Activated naive CD4-positive, alpha-beta T cell treated with anti-CD3 and anti-CD28 coated beads, Interleukin-2, amount 10 ng/mL, durations not matched to agents 7 days and 5 days (primary cell): ENCODE results near the gene TMEM19.

ENCODE experiments used
- CTCF ChIA-PET: fragments of 350-600 bp; sonication (Branson Sonifier 250); formaldehyde crosslinking; loops from one replicate; lab custom pipeline; 2021; ENCODE audit warnings: antibody characterized with exemption; lab: Charles Lee
- DNase-seq: peaks from one replicate; pipeline ENCODE4 v3.0.0-alpha.2; 2020
- H3K27ac Mint-ChIP-seq: one replicate; pipeline ENCODE4 v1.8.0; 2021; ENCODE audit warnings: mild to moderate bottlenecking, moderate library complexity, mixed read lengths
- H3K27me3 Mint-ChIP-seq: one replicate; pipeline ENCODE4 v1.8.0; 2021; ENCODE audit warnings: mild to moderate bottlenecking, mixed read lengths
- H3K36me3 Mint-ChIP-seq: one replicate; pipeline ENCODE4 v1.8.0; 2021; ENCODE audit warnings: mixed read lengths
- H3K4me1 Mint-ChIP-seq: one replicate; pipeline ENCODE4 v1.8.0; 2021; ENCODE audit warnings: mixed read lengths
- H3K4me3 Mint-ChIP-seq: one replicate; pipeline ENCODE4 v1.8.0; 2021; ENCODE audit warnings: mild to moderate bottlenecking, moderate library complexity, mixed read lengths
- H3K9me3 Mint-ChIP-seq: one replicate; pipeline ENCODE4 v1.8.0; 2021; ENCODE audit warnings: mixed read lengths

The TMEM19 gene

GRCh38 chr12:71685914-71686657 is at the start of gene TMEM19:
TSS of gene TMEM19 (plus strand) at chr12:71686082. CDS start at chr12:71686681, 599 bp downstream.
- peaks cover 46% of the 10 kb centered on the region for H3K4me1 Mint-ChIP-seq
- peak; percentile 88 for DNase-seq
- H3K36me3 Mint-ChIP-seq = no peaks in the 10 kb centered on the region
- H3K4me3 Mint-ChIP-seq = peak within 1 kb of the TSS; percentile 82
- CTCF ChIA-PET = interaction anchor here (0.7 to 5.4 kb wide), 10 partner anchors 9 to 270 kb away, joined by 3 to 27 read pairs (median 5); partner anchors contain the start of genes RAB21, THAP2 and ZFC3H1
- no peaks in the 10 kb centered on the region for H3K9me3 Mint-ChIP-seq
- H3K27me3 Mint-ChIP-seq = no peaks in the 10 kb centered on the region
- peak within 1 kb of the TSS; percentile 91 for H3K27ac Mint-ChIP-seq

- H3K4me3 Mint-ChIP-seq = no peak overlapping the region
Measured at GRCh38 chr12:71636704-71637115, 49.2 kb upstream of the TMEM19 start.

DNA sequence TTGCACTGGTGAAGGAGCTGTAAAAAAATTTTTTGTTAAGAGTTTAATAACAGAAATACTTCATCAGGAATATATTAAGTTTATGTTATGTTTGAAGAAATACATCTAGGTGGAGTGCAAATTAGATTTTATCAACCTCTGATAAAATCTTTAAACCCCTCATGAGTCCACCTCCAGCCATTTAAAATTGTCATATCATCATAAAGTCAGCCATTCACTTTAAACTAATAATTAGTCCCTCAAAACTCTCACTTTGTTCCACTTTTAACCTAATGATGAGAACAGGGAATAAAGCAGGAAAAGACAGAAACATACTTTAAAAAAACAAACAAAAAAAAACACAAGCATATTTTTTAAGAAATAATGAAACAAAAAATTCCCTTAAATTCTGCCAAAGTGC is 47.4 kb upstream of the TMEM19 start:
- CTCF ChIA-PET = interaction anchor here (0.6 to 3.3 kb wide), 4 partner anchors 8 to 108 kb away, joined by 3 to 16 read pairs (median 3); no protein-coding TSS in a partner anchor
- no peak for DNase-seq
- H3K36me3 Mint-ChIP-seq = peaks cover 56% of the 10 kb centered on the region
- no peak overlapping the region for H3K27ac Mint-ChIP-seq
- peaks cover 10% of the 10 kb centered on the region for H3K4me1 Mint-ChIP-seq
- H3K4me3 Mint-ChIP-seq = no peak overlapping the region
- H3K27me3 Mint-ChIP-seq = no peaks in the 10 kb centered on the region
- no peaks in the 10 kb centered on the region for H3K9me3 Mint-ChIP-seq

More at GRCh38 chr12:71636704-71637115, 49.2 kb upstream of the TMEM19 start:
- no peaks in the 10 kb centered on the region for H3K27me3 Mint-ChIP-seq
- H3K4me1 Mint-ChIP-seq = peaks cover 6% of the 10 kb centered on the region
- CTCF ChIA-PET = interaction anchor here (0.7 to 3.3 kb wide), 21 partner anchors 9 to 244 kb away, joined by 3 to 16 read pairs (median 5); partner anchors contain the start of genes THAP2, TMEM19 and ZFC3H1
- DNase-seq = no peak
- no peaks in the 10 kb centered on the region for H3K9me3 Mint-ChIP-seq
- peak overlapping the region; percentile 17 for H3K27ac Mint-ChIP-seq
- peaks cover 54% of the 10 kb centered on the region for H3K36me3 Mint-ChIP-seq

GRCh38 chr12:71639341-71639760 is 46.5 kb upstream of the TMEM19 start:
- peaks cover 10% of the 10 kb centered on the region for H3K4me1 Mint-ChIP-seq
- H3K27me3 Mint-ChIP-seq = no peaks in the 10 kb centered on the region
- no peak for DNase-seq
- H3K36me3 Mint-ChIP-seq = peaks cover 58% of the 10 kb centered on the region
- no peak overlapping the region for H3K27ac Mint-ChIP-seq
- H3K9me3 Mint-ChIP-seq = no peaks in the 10 kb centered on the region
- H3K4me3 Mint-ChIP-seq = no peak overlapping the region
- CTCF ChIA-PET = interaction anchor here (1.1 kb wide), 1 partner anchor 108 kb away, joined by 4 read pairs; no protein-coding TSS in a partner anchor

DNA sequence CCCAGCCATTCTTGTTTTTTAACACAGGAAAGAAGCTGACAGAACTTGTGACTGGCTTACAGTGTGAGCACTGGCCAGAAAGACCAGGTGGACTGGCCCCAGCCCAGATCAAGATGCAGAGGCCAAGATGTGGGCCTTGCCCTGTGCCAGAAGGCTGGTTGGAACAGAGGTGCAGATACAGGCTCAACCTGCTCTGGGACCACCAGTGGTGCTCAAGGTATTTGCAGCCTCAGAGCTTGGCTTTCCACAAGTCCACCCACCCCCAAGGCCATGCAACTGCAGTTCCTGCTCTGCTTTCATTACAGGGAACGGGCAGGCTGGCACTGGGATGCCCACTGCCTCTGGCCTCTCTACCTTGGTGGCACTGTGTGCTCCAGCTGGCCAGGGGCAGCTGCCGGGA is 45.6 kb upstream of the TMEM19 start:
- peaks cover 13% of the 10 kb centered on the region for H3K4me1 Mint-ChIP-seq
- CTCF ChIA-PET = interaction anchor here (1.1 kb wide), 1 partner anchor 107 kb away, joined by 4 read pairs; no protein-coding TSS in a partner anchor
- no peaks in the 10 kb centered on the region for H3K9me3 Mint-ChIP-seq
- no peak overlapping the region for H3K4me3 Mint-ChIP-seq
- H3K27me3 Mint-ChIP-seq = no peaks in the 10 kb centered on the region
- no peak overlapping the region for H3K27ac Mint-ChIP-seq
- peaks cover 55% of the 10 kb centered on the region for H3K36me3 Mint-ChIP-seq
- DNase-seq = no peak

- Mint-ChIP-seq H3K27ac (peak overlapping the region; percentile 1), H3K36me3 (peaks cover 54% of the 10 kb centered on the region), H3K9me3 (no peaks in the 10 kb centered on the region), H3K27me3 (no peaks in the 10 kb centered on the region), H3K4me3 (no peak overlapping the region), H3K4me1 (peaks cover 15% of the 10 kb centered on the region)
- DNase-seq = no peak
- CTCF ChIA-PET = no interaction called here
Measured at GRCh38 chr12:71641390-71641789, 44.5 kb upstream of the TMEM19 start.

DNA sequence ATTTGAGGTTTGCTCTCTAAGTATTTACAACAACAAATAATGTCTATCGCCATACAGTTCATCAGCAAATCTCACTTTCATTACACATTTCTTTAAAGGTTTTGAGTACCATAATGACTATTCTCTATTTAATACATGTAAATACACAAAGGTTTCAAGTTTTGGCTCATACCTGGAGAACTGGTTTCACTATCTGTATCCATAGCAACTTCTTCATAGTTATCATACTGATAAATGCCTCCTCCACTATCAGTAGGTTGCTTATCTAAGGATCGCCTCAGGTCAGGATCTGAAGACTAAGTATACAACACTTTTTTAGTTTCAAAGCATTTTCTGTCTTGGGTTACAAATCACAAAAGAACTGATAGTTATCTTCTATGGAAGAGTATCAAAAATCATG is 43.6 kb upstream of the TMEM19 start:
- no peaks in the 10 kb centered on the region for H3K27me3 Mint-ChIP-seq
- H3K4me3 Mint-ChIP-seq = no peak overlapping the region
- CTCF ChIA-PET = no interaction called here
- peaks cover 58% of the 10 kb centered on the region for H3K36me3 Mint-ChIP-seq
- DNase-seq = no peak
- no peaks in the 10 kb centered on the region for H3K9me3 Mint-ChIP-seq
- H3K4me1 Mint-ChIP-seq = peaks cover 10% of the 10 kb centered on the region
- H3K27ac Mint-ChIP-seq = no peak overlapping the region

- Mint-ChIP-seq H3K4me3 (no peak overlapping the region), H3K27me3 (no peaks in the 10 kb centered on the region), H3K36me3 (peaks cover 48% of the 10 kb centered on the region), H3K9me3 (no peaks in the 10 kb centered on the region), H3K27ac (no peak overlapping the region), H3K4me1 (peaks cover 12% of the 10 kb centered on the region)
- CTCF ChIA-PET = interaction anchor here (0.6 to 2.2 kb wide), 3 partner anchors 8 to 912 kb away, joined by 3 to 8 read pairs (median 3); no protein-coding TSS in a partner anchor
- no peak for DNase-seq
Measured at GRCh38 chr12:71645268-71645667, 40.6 kb upstream of the TMEM19 start.

- no peak for DNase-seq
- Mint-ChIP-seq H3K9me3 (no peaks in the 10 kb centered on the region), H3K27me3 (no peaks in the 10 kb centered on the region), H3K4me3 (no peak overlapping the region), H3K36me3 (peaks cover 43% of the 10 kb centered on the region), H3K27ac (peak overlapping the region; percentile 34), H3K4me1 (peaks cover 15% of the 10 kb centered on the region)
- CTCF ChIA-PET = interaction anchor here (0.6 to 2.2 kb wide), 2 partner anchors 8 to 10 kb away, joined by 3 to 8 read pairs; no protein-coding TSS in a partner anchor
Measured at GRCh38 chr12:71646512-71646911, 39.4 kb upstream of the TMEM19 start.

GRCh38 chr12:71648537-71648936 is 37.3 kb upstream of the TMEM19 start:
- peaks cover 28% of the 10 kb centered on the region for H3K36me3 Mint-ChIP-seq
- CTCF ChIA-PET = interaction anchor here (1.1 kb wide), 1 partner anchor 12 kb away, joined by 5 read pairs; no protein-coding TSS in a partner anchor
- no peak for DNase-seq
- H3K9me3 Mint-ChIP-seq = no peaks in the 10 kb centered on the region
- H3K4me1 Mint-ChIP-seq = peaks cover 12% of the 10 kb centered on the region
- no peak overlapping the region for H3K27ac Mint-ChIP-seq
- H3K27me3 Mint-ChIP-seq = no peaks in the 10 kb centered on the region
- H3K4me3 Mint-ChIP-seq = no peak overlapping the region

GRCh38 chr12:71649401-71649800 is 36.5 kb upstream of the TMEM19 start:
- DNase-seq = no peak
- CTCF ChIA-PET = no interaction called here
- Mint-ChIP-seq H3K4me3 (no peak overlapping the region), H3K36me3 (peaks cover 22% of the 10 kb centered on the region), H3K4me1 (peaks cover 12% of the 10 kb centered on the region), H3K27me3 (no peaks in the 10 kb centered on the region), H3K27ac (no peak overlapping the region), H3K9me3 (no peaks in the 10 kb centered on the region)

DNA sequence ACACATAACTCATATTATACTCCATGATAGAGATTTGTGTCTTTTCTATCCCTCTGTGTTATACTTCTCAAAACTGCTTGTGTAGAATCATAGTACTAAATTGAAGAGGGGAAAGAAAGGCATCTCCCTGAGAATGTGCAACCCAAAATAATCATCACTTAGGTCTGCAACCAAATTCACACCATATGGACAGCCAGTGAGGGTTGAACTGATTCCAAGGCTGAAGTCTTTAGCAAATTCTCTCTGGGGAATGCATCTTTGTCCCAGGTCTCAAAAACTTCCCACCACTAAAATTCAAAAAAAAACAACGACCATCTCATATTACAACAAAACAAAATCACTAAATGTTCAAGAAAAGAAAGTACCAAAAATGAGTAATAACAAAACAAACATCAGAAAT is 33.2 kb upstream of the TMEM19 start:
- Mint-ChIP-seq H3K4me1 (peaks cover 31% of the 10 kb centered on the region), H3K27ac (no peak overlapping the region), H3K27me3 (no peaks in the 10 kb centered on the region), H3K9me3 (no peaks in the 10 kb centered on the region), H3K4me3 (no peak overlapping the region), H3K36me3 (peaks cover 12% of the 10 kb centered on the region)
- CTCF ChIA-PET = no interaction called here
- DNase-seq = no peak

DNA sequence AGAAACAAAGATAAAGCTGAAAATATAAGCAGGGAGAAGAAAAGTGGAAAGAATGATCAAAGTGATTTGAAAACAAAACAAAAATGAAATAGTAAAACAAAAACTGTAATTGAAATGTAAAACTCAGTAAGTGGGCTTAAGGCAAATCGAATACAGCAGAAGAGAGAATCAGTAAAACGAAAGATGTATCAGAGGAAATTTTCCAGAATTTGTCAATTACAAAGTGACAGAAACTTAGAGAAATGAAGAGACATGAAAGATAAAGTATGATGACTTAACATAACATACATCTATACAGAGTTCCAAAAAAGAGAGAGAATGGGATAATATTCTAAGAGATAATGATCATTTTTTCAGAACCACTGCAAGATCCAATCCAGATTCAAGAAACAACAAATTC is 32.7 kb upstream of the TMEM19 start:
- H3K27ac Mint-ChIP-seq = no peak overlapping the region

GRCh38 chr12:71654200-71654599 is 31.7 kb upstream of the TMEM19 start:
- peaks cover 21% of the 10 kb centered on the region for H3K36me3 Mint-ChIP-seq
- H3K9me3 Mint-ChIP-seq = no peaks in the 10 kb centered on the region
- H3K4me1 Mint-ChIP-seq = peaks cover 37% of the 10 kb centered on the region
- DNase-seq = no peak
- no peak overlapping the region for H3K4me3 Mint-ChIP-seq
- CTCF ChIA-PET = no interaction called here
- no peak overlapping the region for H3K27ac Mint-ChIP-seq
- H3K27me3 Mint-ChIP-seq = no peaks in the 10 kb centered on the region

More for the DNA sequence above, 32.7 kb upstream of the TMEM19 start:
- Mint-ChIP-seq H3K9me3 (no peaks in the 10 kb centered on the region), H3K27me3 (no peaks in the 10 kb centered on the region), H3K4me3 (no peak overlapping the region), H3K4me1 (peaks cover 32% of the 10 kb centered on the region), H3K36me3 (peaks cover 15% of the 10 kb centered on the region)
- no peak for DNase-seq
- CTCF ChIA-PET = no interaction called here
